HCT116 (cell line): ENCODE data around the gene WHRN.

Source experiments
- CEBPB ChIP-seq: IDR thresholded peaks from 2 replicates; pipeline ENCODE4 v1.6.1; 2012; ENCODE audit warnings: low read depth
- ELF1 ChIP-seq: IDR thresholded peaks from 2 replicates; pipeline ENCODE4 v1.6.1; 2012; ENCODE audit warnings: low read depth, borderline replicate concordance
- EZH2 ChIP-seq: fragments of 200-600 bp; sonication (generic); IDR thresholded peaks from 2 replicates; pipeline ENCODE4 v1.6.1; 2017; ENCODE audit warnings: antibody characterized with exemption, mixed run types
- FOSL1 ChIP-seq: IDR thresholded peaks from 2 replicates; pipeline ENCODE4 v1.6.1; 2012; ENCODE audit warnings: low read depth
- JUND ChIP-seq: IDR thresholded peaks from 2 replicates; pipeline ENCODE4 v1.6.1; 2012
- MAX ChIP-seq: IDR thresholded peaks from 2 replicates; pipeline ENCODE4 v1.6.1; 2012
- POLR2A ChIP-seq: IDR thresholded peaks from 2 replicates; pipeline ENCODE4 v1.7.0; 2011; ENCODE audit warnings: borderline replicate concordance; ENCODE audit not compliant: insufficient read depth, insufficient read length; ENCODE audit errors: extremely low read depth
- POLR2AphosphoS5 ChIP-seq: IDR thresholded peaks from 2 replicates; pipeline ENCODE4 v1.6.1; 2011; ENCODE audit warnings: mild to moderate bottlenecking, low read depth, low read length, moderate library complexity
- RAD21 ChIP-seq: IDR thresholded peaks from 2 replicates; pipeline ENCODE4 v1.6.1; 2012; ENCODE audit warnings: low read depth, mild to moderate bottlenecking
- REST ChIP-seq: IDR thresholded peaks from 2 replicates; pipeline ENCODE4 v1.6.1; 2012; ENCODE audit warnings: low read depth
- TF ChIP-seq, protein P1 (sequence below), 3 experiments: fragments of 200-600 bp in 1 of 3; sonication (generic) in 1 of 3; IDR thresholded peaks in 2 of 3; conservative IDR thresholded peaks in 1 of 3; 2 replicates each; pipeline ENCODE4 v1.5.1; 2012 to 2017; ENCODE audit warnings: low read depth in 2 of 3, low read length in 2 of 3, antibody characterized with exemption in 1 of 3, borderline replicate concordance in 1 of 3, control low read depth in 1 of 3, mild to moderate bottlenecking in 1 of 3, mixed read lengths in 1 of 3, mixed run types in 1 of 3, moderate library complexity in 1 of 3; ENCODE audit not compliant: insufficient read depth in 1 of 3

- TF ChIP-seq, protein P1, sequence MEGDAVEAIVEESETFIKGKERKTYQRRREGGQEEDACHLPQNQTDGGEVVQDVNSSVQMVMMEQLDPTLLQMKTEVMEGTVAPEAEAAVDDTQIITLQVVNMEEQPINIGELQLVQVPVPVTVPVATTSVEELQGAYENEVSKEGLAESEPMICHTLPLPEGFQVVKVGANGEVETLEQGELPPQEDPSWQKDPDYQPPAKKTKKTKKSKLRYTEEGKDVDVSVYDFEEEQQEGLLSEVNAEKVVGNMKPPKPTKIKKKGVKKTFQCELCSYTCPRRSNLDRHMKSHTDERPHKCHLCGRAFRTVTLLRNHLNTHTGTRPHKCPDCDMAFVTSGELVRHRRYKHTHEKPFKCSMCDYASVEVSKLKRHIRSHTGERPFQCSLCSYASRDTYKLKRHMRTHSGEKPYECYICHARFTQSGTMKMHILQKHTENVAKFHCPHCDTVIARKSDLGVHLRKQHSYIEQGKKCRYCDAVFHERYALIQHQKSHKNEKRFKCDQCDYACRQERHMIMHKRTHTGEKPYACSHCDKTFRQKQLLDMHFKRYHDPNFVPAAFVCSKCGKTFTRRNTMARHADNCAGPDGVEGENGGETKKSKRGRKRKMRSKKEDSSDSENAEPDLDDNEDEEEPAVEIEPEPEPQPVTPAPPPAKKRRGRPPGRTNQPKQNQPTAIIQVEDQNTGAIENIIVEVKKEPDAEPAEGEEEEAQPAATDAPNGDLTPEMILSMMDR (IDR thresholded peaks at IDR 0.05 in 2 of 3, conservative IDR thresholded peaks at IDR 0.05 in 1 of 3; ENCODE audit: borderline replicate concordance in 1 of 3, insufficient read depth in 1 of 3, low read depth in 2 of 3, low read length in 2 of 3) = no peak
- no peak for TF ChIP-seq EZH2
- TF ChIP-seq MAX = no peak
- no peak for TF ChIP-seq POLR2A
- no peak for TF ChIP-seq ELF1
- TF ChIP-seq CEBPB = no peak
- TF ChIP-seq JUND = no peak
- no peak for TF ChIP-seq RAD21
- no peak for TF ChIP-seq FOSL1
- no peak for TF ChIP-seq REST
- TF ChIP-seq POLR2AphosphoS5 = no peak
These were observed 126.4 kb downstream of the WHRN start for GRCh38 chr9:114378883-114379282.
